Heart right ventricle (tissue), 16 donors: ENCODE results near the gene COQ10B. TPM values are rescaled to one million over a fixed set of nuclear protein-coding genes. Genes with fewer than 3 reads are reported as not detected.

Source experiments
- ATAC-seq, 8 donors: fragments of 200-7000 bp; cut with Tn5 transposase; one replicate each; pipeline ENCODE4 v1.9.1; 2020; ENCODE audit warnings: mild to moderate bottlenecking in 8 of 8, moderate library complexity in 8 of 8, moderate number of reproducible peaks in 1 of 8
- DNase-seq, 2 donors: peaks; one replicate each; pipeline ENCODE4 v3.0.0-alpha.2; 2020
- H3K27ac ChIP-seq, 10 donors: fragments of 200-600 bp; sonication (generic) in 2 of 10; one replicate each; pipeline versions ENCODE4 v1.5.0 to v1.8.0; 2020 to 2022; ENCODE audit warnings: mild to moderate bottlenecking in 3 of 10
- H3K27me3 ChIP-seq, 7 donors: fragments of 200-600 bp; one replicate each; pipeline ENCODE4 v1.8.0; 2021 to 2022; ENCODE audit warnings: mild to moderate bottlenecking in 2 of 7
- H3K36me3 ChIP-seq, 9 donors: fragments of 200-600 bp; sonication (generic) in 1 of 9; one replicate each; pipeline versions ENCODE4 v1.5.0 to v1.8.0; 2020 to 2022; ENCODE audit warnings: mild to moderate bottlenecking in 2 of 9
- H3K4me1 ChIP-seq, 9 donors: fragments of 200-600 bp; sonication (generic) in 1 of 9; one replicate each; pipeline versions ENCODE4 v1.5.0 to v1.8.0; 2020 to 2022; ENCODE audit warnings: mild to moderate bottlenecking in 4 of 9
- H3K4me3 ChIP-seq, 10 donors: fragments of 200-600 bp; sonication (generic) in 2 of 10; one replicate each; pipeline versions ENCODE4 v1.5.0 to v1.8.0; 2020 to 2022; ENCODE audit warnings: mild to moderate bottlenecking in 7 of 10, moderate library complexity in 2 of 10
- H3K9me3 ChIP-seq, 11 donors: fragments of 200-600 bp in 10 of 11; sonication (generic) in 2 of 11; one replicate each; pipeline versions ENCODE4 v1.5.0 to v1.8.0; 2013 to 2022; ENCODE audit warnings: mild to moderate bottlenecking in 2 of 11, control low read depth in 1 of 11, moderate library complexity in 1 of 11
- CTCF ChIP-seq, 9 donors: fragments of 200-600 bp; sonication (generic) in 2 of 9; IDR thresholded peaks; one replicate each; pipeline versions ENCODE4 v1.5.0 to v1.8.0; 2021 to 2022; ENCODE audit warnings: antibody characterized with exemption in 9 of 9, mild to moderate bottlenecking in 5 of 9, moderate library complexity in 1 of 9
- whole genome bisulfite sequencing, 2 donors: extraction: QIAGEN DNeasy Blood & Tissue Kit; methylation state at CpG; one replicate each; pipeline ENCODE4 v1.1.7; 2013; ENCODE audit warnings: inconsistent platforms in 1 of 2; 5-methylcytosine and 5-hydroxymethylcytosine counted together
- intact Hi-C, 10 donors: fragments of 100-400 bp; cut with DNase I; formaldehyde crosslinking; loops; one replicate each; pipeline versions ENCODE4 v1.11.1 to v1.14.2; 2022
- polyA plus RNA-seq, 2 donors: library from polyadenylated mRNA; stranded (reverse); fragments of 200-250 nt; gene quantifications; one replicate each; pipeline ENCODE4 v1.2.3, GENCODE V29; 2013
- total RNA-seq, 10 donors: library from RNA; stranded (reverse); fragmentation: NEBNext Ultra II Directional in 3 of 10; extraction: Animal tissue kit (Norgen Biotek cat#: 25700) in 3 of 10; gene quantifications; one replicate each; pipeline versions ENCODE4 v1.2.1 to v1.2.4, GENCODE V29; 2021 to 2023
- donor health status: Arrhythmogenic right ventricular cardiomyopathy.
- donor health status: ischemic (EF 13 %, LVEDD 7.1; RV severe dilation, severe dysfunction).
- donor health status: healthy with polysubstance abuse.
- donor health status: DM: no; HTN: yes; CAD: no.
- donor health status: DM: no; HTN: no; CAD: no.
- donor health status: ischemic (EF 25% LVEDD 6.9; RV normal size, moderate dysfunction).
- donor health status: ischemic (EF 25% LVEDD 5.7; RV mildly dilated, moderate dysfunction).
- donor health status: healthy.
- donor health status: DM: yes; HTN: yes; CAD: no.
- donor health status: Ischemic cardiomyopathy.
- donor health status: ischemic (EF 35%, LVEDD 5.7; RV mildly dilated, moderate dysfunction).
- donor health status: nonischemic (EF 11% LVEDD 7.7; RV severe dilation, severe dysfunction).
- donor health status: DM: yes; HTN: yes; CAD: no.
- donor health status: PGD.
- donor health status: ischemic (EF 29% LVEDD 5.4; RV normal size, mild dysfunction).
- donor health status: nonischemic (EF 23%, LVEDD 6.1; RV moderate dilation, normal function).

The COQ10B gene
- total and polyA plus RNA-seq, 12 donors: 19.8 to 44.1 (median 32.7) TPM

DNA sequence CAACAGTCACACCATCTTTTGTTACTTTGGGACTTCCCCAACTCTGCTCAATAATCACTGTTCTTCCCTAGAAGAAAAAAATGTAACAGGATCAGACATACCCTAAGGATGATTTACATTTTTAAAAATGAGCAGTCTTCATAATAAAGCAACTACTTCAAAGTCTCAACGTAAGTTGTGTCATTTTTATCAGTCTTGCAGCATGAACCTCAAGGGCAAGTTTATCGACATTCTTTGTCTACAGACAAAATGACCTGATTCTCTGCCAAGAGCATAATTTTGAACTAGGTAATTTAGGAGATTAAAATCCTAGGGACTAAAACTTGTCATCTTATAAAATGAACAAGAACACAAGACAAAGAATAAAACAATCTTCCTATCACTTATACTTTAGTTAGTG, 44.0 kb downstream of the COQ10B start:
- Histone ChIP-seq H3K4me3 (peak overlapping the region in 1 of 10 donors; percentile 97), H3K27me3 (no peaks in the 10 kb centered on the region), H3K4me1 (peaks cover 3 to 53% (median 46%) of the 10 kb centered on the region in 9 donors), H3K27ac (no peak overlapping the region), H3K36me3 (peaks cover 0 to 66% (median 47%) of the 10 kb centered on the region in 9 donors), H3K9me3 (no peaks in the 10 kb centered on the region)
- intact Hi-C loops: loop anchor here in 5 of 10 donors (5.0 to 10.0 kb wide), 6 partner anchors 35 to 207 kb away; partner anchors contain the start of genes SF3B1 (in 2 of the 5), COQ10B (in 1 of the 5) and MARS2 (in 1 of the 5)
- DNase-seq (no peak), ATAC-seq (no peak)
- WGBS, 2 donors: 23% methylated on average over 2 of the region's 2 CpGs
- TF ChIP-seq CTCF (IDR thresholded peaks at IDR 0.05): no peak

GRCh38 chr2:197498235-197498936, 45.0 kb downstream of the COQ10B start:
- H3K27me3 ChIP-seq: no peaks in the 10 kb centered on the region
- intact Hi-C loops: loop anchor here in 5 of 10 donors (2.0 to 10.0 kb wide), 7 partner anchors 36 to 206 kb away; partner anchors contain the start of genes MARS2 (in 2 of the 5), SF3B1 (in 2 of the 5) and COQ10B (in 1 of the 5)
- peaks cover 3 to 62% (median 51%) of the 10 kb centered on the region in 9 donors for H3K4me1 ChIP-seq
- H3K9me3 ChIP-seq: no peaks in the 10 kb centered on the region
- TF ChIP-seq CTCF (IDR thresholded peaks at IDR 0.05): no peak
- peaks cover 0 to 66% (median 36%) of the 10 kb centered on the region in 9 donors for H3K36me3 ChIP-seq
- H3K27ac ChIP-seq: peak overlapping the region in 9 of 10 donors; percentile 91 to 98 (median 95)
- DNase-seq (no peak), ATAC-seq (no peak)
- WGBS, 2 donors: 12 to 13% methylated on average over 14 of the region's 14 CpGs
- H3K4me3 ChIP-seq: peak overlapping the region; percentile 69 to 97 (median 86)

GRCh38 chr2:197498937-197499593, 45.7 kb downstream of the COQ10B start:
- Histone ChIP-seq H3K4me1 (peaks cover 3 to 62% (median 51%) of the 10 kb centered on the region in 9 donors), H3K27ac (peak overlapping the region; percentile 60 to 98 (median 95)), H3K9me3 (no peaks in the 10 kb centered on the region), H3K4me3 (peak overlapping the region; percentile 69 to 97 (median 86)), H3K27me3 (no peaks in the 10 kb centered on the region), H3K36me3 (peaks cover 0 to 66% (median 32%) of the 10 kb centered on the region in 9 donors)
- peak in 7 of 8 donors; percentile 10 to 39 (median 16) for ATAC-seq
- WGBS, 2 donors: 0 to 1% methylated on average over 46 of the region's 46 CpGs
- peak; percentile 50 to 59 for DNase-seq
- no peak for TF ChIP-seq CTCF (IDR thresholded peaks at IDR 0.05)
- intact Hi-C loops: loop anchor here in 5 of 10 donors (1.0 to 10.0 kb wide), 8 partner anchors 37 to 206 kb away; partner anchors contain the start of genes COQ10B (in 3 of the 5), MARS2 (in 2 of the 5) and SF3B1 (in 2 of the 5)
